Measurements from ENCODE around the gene RNF223. TPM values are rescaled to one million over a fixed set of nuclear protein-coding genes. Genes with fewer than 3 reads are reported as not detected.

Gene RNF223
- total RNA-seq, 1 experiment from 2014 or later = not detected

GRCh38 chr1:1045129-1045528 is 29.0 kb downstream of the RNF223 start (continued):
- no peak for TF ChIP-seq ZNF396 (CRISPR knock-in tag; IDR thresholded peaks at IDR 0.05; ENCODE audit: borderline replicate concordance)
- no peak for TF ChIP-seq ERG (CRISPR knock-in tag; IDR thresholded peaks at IDR 0.05)
- TF ChIP-seq TEAD1 (CRISPR knock-in tag; IDR thresholded peaks at IDR 0.05) = no peak
- TF ChIP-seq MXD4 (CRISPR knock-in tag; IDR thresholded peaks at IDR 0.05; ENCODE audit: borderline replicate concordance) = no peak
- TF ChIP-seq ZBTB43 (CRISPR knock-in tag; IDR thresholded peaks at IDR 0.05) = no peak
- TF ChIP-seq NFYB (CRISPR knock-in tag; conservative IDR thresholded peaks at IDR 0.05; ENCODE audit: low read depth) = no peak
- TF ChIP-seq E2F5 (CRISPR knock-in tag; IDR thresholded peaks at IDR 0.05) = no peak
- TF ChIP-seq, protein P1, sequence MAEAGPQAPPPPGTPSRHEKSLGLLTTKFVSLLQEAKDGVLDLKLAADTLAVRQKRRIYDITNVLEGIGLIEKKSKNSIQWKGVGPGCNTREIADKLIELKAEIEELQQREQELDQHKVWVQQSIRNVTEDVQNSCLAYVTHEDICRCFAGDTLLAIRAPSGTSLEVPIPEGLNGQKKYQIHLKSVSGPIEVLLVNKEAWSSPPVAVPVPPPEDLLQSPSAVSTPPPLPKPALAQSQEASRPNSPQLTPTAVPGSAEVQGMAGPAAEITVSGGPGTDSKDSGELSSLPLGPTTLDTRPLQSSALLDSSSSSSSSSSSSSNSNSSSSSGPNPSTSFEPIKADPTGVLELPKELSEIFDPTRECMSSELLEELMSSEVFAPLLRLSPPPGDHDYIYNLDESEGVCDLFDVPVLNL (CRISPR knock-in tag; IDR thresholded peaks at IDR 0.05; ENCODE audit: borderline replicate concordance, low read depth) = no peak
- no peak for TF ChIP-seq ETV6 (CRISPR knock-in tag; IDR thresholded peaks at IDR 0.05)

DNA sequence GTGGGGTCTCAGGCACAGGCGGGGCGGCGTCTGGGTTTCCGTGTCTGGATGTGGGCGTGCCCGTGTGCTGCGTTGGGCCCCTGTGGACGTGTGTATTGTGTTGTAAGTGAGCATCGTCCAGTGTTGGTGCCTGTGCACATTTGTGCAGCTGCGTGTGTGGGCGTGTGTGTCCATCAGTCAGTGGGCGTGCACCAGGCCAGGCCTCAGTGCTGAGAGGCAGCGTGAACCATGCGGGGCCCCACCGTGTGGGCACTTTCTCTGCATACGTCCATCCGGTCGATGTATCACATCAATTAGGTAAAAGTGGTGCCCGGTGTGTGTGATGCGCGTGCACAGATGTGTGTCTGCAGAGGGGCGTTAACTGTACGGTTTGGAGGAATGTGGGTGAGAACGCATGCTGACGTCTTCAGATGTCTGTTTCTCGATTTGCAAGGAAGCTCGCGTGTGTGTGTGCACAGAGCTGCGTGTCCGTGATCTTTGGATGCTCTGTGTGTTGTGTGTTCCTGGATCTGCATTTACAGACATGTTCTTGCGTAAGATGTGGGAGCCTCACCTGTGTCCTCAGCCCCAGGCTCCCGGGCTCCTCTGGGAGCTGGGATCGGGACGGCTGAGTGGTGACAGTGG is 29.5 kb downstream of the RNF223 start:
- H3K36me3 Mint-ChIP-seq = peaks cover 10% of the 10 kb centered on the region
- no peak for TF ChIP-seq MLX (CRISPR knock-in tag; IDR thresholded peaks at IDR 0.05)
- TF ChIP-seq ERG (CRISPR knock-in tag; IDR thresholded peaks at IDR 0.05) = no peak
- no peak for TF ChIP-seq JUN (CRISPR knock-in tag; IDR thresholded peaks at IDR 0.05)
- no peak for TF ChIP-seq RELA (CRISPR knock-in tag; IDR thresholded peaks at IDR 0.05; ENCODE audit: borderline replicate concordance)
- peaks cover 3% of the 10 kb centered on the region for H3K4me1 Mint-ChIP-seq
- no peak overlapping the region; the same call in 1 of the 2 replicates for H3K27ac Mint-ChIP-seq
- ChIA-PET CTCF (no interaction called here), POLR2A (no interaction called here)
- DNase-seq (ENCODE audit: low spot score) = no peak
- ATAC-seq = no peak
- peaks cover 7% of the 10 kb centered on the region for H3K27me3 Mint-ChIP-seq (ENCODE audit: low read depth)
- H3K9me3 Mint-ChIP-seq = no peaks in the 10 kb centered on the region
- H3K4me3 Mint-ChIP-seq = no peak overlapping the region

- no peak for TF ChIP-seq IRF2 (CRISPR knock-in tag; IDR thresholded peaks at IDR 0.05; ENCODE audit: borderline replicate concordance, low read depth)
- TF ChIP-seq NFE2L1 (CRISPR knock-in tag; IDR thresholded peaks at IDR 0.05) = no peak
- TF ChIP-seq ZNF263 (CRISPR knock-in tag; IDR thresholded peaks at IDR 0.05; ENCODE audit: low read depth) = no peak
- no peak for TF ChIP-seq ZNF138 (CRISPR knock-in tag; conservative IDR thresholded peaks at IDR 0.05)
- TF ChIP-seq, protein P2, sequence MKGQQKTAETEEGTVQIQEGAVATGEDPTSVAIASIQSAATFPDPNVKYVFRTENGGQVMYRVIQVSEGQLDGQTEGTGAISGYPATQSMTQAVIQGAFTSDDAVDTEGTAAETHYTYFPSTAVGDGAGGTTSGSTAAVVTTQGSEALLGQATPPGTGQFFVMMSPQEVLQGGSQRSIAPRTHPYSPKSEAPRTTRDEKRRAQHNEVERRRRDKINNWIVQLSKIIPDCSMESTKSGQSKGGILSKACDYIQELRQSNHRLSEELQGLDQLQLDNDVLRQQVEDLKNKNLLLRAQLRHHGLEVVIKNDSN (CRISPR knock-in tag; IDR thresholded peaks at IDR 0.05) = no peak
- Mint-ChIP-seq H3K4me3 (no peak overlapping the region), H3K4me1 (peaks cover 5% of the 10 kb centered on the region), H3K27ac (no peak overlapping the region), H3K36me3 (peaks cover 10% of the 10 kb centered on the region), H3K9me3 (no peaks in the 10 kb centered on the region), H3K27me3 (ENCODE audit: low read depth) (peaks cover 13% of the 10 kb centered on the region)
- ChIA-PET CTCF (interaction anchor here (1.5 kb wide), 1 partner anchor 20 kb away, joined by 4 read pairs; no protein-coding TSS in a partner anchor), POLR2A (no interaction called here)
- DNase-seq (ENCODE audit: low spot score) (no peak), ATAC-seq (no peak)
Observed at GRCh38 chr1:1043921-1044320, 30.2 kb downstream of the RNF223 start.
